Skeletal muscle satellite cell (primary cell): ENCODE measurements around the gene MRPS16. TPM values are rescaled to one million over a fixed set of nuclear protein-coding genes. Genes with fewer than 3 reads are reported as not detected.

Experiments used
- H3K27me3 ChIP-seq: 2 replicates; pipeline ENCODE4 v1.7.0; 2013; ENCODE audit warnings: low read length; ENCODE audit not compliant: control insufficient read depth, insufficient read depth
- H3K36me3 ChIP-seq: 2 replicates; pipeline ENCODE4 v1.7.0; 2013; ENCODE audit warnings: mild to moderate bottlenecking, control low read depth, low read length; ENCODE audit not compliant: insufficient read depth
- H3K4me1 ChIP-seq: 2 replicates; pipeline ENCODE4 v1.7.0; 2013; ENCODE audit warnings: low read length; ENCODE audit not compliant: control insufficient read depth, insufficient read depth
- H3K4me2 ChIP-seq: 2 replicates; pipeline ENCODE4 v1.7.0; 2013; ENCODE audit warnings: mild to moderate bottlenecking, low read length
- H3K4me3 ChIP-seq: 2 replicates; pipeline ENCODE4 v1.7.0; 2013; ENCODE audit warnings: low read length
- H3K9ac ChIP-seq: 2 replicates; pipeline ENCODE4 v1.7.0; 2013; ENCODE audit warnings: mild to moderate bottlenecking, low read depth, low read length, moderate library complexity
- H3K9me3 ChIP-seq: replicated peaks from 2 replicates; pipeline ENCODE4 v1.7.0; 2013; ENCODE audit warnings: mild to moderate bottlenecking, control low read depth, low read length
- small RNA-seq: library from RNA; depleted of rRNA; stranded (forward); fragments of <200 nt; gene quantifications from one replicate; pipeline ENCODE3, GENCODE V24; 2012

The MRPS16 gene

GRCh38 chr10:73211106-73211811, 41.2 kb downstream of the MRPS16 start:
- no peak overlapping the region for H3K9ac ChIP-seq
- no peaks in the 10 kb centered on the region for H3K27me3 ChIP-seq
- no peak overlapping the region for H3K4me3 ChIP-seq

GRCh38 chr10:73210395-73211105, 41.9 kb downstream of the MRPS16 start:
- Histone ChIP-seq H3K4me2 (no peak overlapping the region), H3K36me3 (peaks cover 3% of the 10 kb centered on the region), H3K4me3 (no peak overlapping the region), H3K4me1 (no peaks in the 10 kb centered on the region), H3K9ac (no peak overlapping the region), H3K9me3 (no peaks in the 10 kb centered on the region), H3K27me3 (no peaks in the 10 kb centered on the region)

More at GRCh38 chr10:73211106-73211811, 41.2 kb downstream of the MRPS16 start:
- Histone ChIP-seq H3K36me3 (peaks cover 3% of the 10 kb centered on the region), H3K9me3 (no peaks in the 10 kb centered on the region), H3K4me1 (no peaks in the 10 kb centered on the region), H3K4me2 (no peak overlapping the region)

- Histone ChIP-seq H3K4me2 (no peak overlapping the region), H3K9me3 (no peaks in the 10 kb centered on the region), H3K4me1 (no peaks in the 10 kb centered on the region), H3K27me3 (no peaks in the 10 kb centered on the region), H3K9ac (no peak overlapping the region), H3K4me3 (no peak overlapping the region), H3K36me3 (peaks cover 6% of the 10 kb centered on the region)
These were observed 42.7 kb downstream of the MRPS16 start for GRCh38 chr10:73209705-73210104.

GRCh38 chr10:73207883-73208282, 44.6 kb downstream of the MRPS16 start:
- no peak overlapping the region for H3K4me3 ChIP-seq
- no peaks in the 10 kb centered on the region for H3K27me3 ChIP-seq
- H3K9me3 ChIP-seq, result no peaks in the 10 kb centered on the region
- peaks cover 6% of the 10 kb centered on the region for H3K36me3 ChIP-seq
- no peaks in the 10 kb centered on the region for H3K4me1 ChIP-seq
- no peak overlapping the region for H3K9ac ChIP-seq
- no peak overlapping the region for H3K4me2 ChIP-seq

GRCh38 chr10:73206385-73206784, 46.1 kb downstream of the MRPS16 start:
- H3K9me3 ChIP-seq, result no peaks in the 10 kb centered on the region
- no peak overlapping the region for H3K9ac ChIP-seq
- peaks cover 6% of the 10 kb centered on the region for H3K36me3 ChIP-seq
- no peaks in the 10 kb centered on the region for H3K4me1 ChIP-seq
- H3K27me3 ChIP-seq, result no peaks in the 10 kb centered on the region
- no peak overlapping the region for H3K4me2 ChIP-seq
- H3K4me3 ChIP-seq, result no peak overlapping the region

GRCh38 chr10:73205890-73206289, 46.6 kb downstream of the MRPS16 start:
- no peaks in the 10 kb centered on the region for H3K9me3 ChIP-seq
- H3K4me3 ChIP-seq, result no peak overlapping the region
- no peak overlapping the region for H3K9ac ChIP-seq
- H3K36me3 ChIP-seq, result peaks cover 6% of the 10 kb centered on the region
- no peak overlapping the region for H3K4me2 ChIP-seq
- no peaks in the 10 kb centered on the region for H3K4me1 ChIP-seq
- no peaks in the 10 kb centered on the region for H3K27me3 ChIP-seq

- H3K36me3 ChIP-seq, result peaks cover 7% of the 10 kb centered on the region
- no peak overlapping the region for H3K4me2 ChIP-seq
- no peak overlapping the region for H3K4me3 ChIP-seq
- no peaks in the 10 kb centered on the region for H3K4me1 ChIP-seq
- no peaks in the 10 kb centered on the region for H3K9me3 ChIP-seq
- no peak overlapping the region for H3K9ac ChIP-seq
- no peaks in the 10 kb centered on the region for H3K27me3 ChIP-seq
These were observed 47.4 kb downstream of the MRPS16 start for GRCh38 chr10:73205081-73205480.

Small RNA genes within 50 kb of the gene (small RNA-seq; reads per million reads assigned to genes)
- not detected for gene RNU6-833P
